H1 (cell line): ENCODE data around the gene ASMT. TPM values are rescaled to one million over a fixed set of nuclear protein-coding genes. Genes with fewer than 3 reads are reported as not detected.

Experiments used
- CTCF ChIA-PET: fragments of 300-600 bp; sonication (Branson Sonifier 250); formaldehyde crosslinking; loops from one replicate; lab custom pipeline; 2021; ENCODE audit not compliant: partially characterized antibody; lab: Charles Lee
- POLR2A ChIA-PET: fragments of 300-600 bp; sonication (Branson Sonifier 250); formaldehyde crosslinking; loops from one replicate; lab custom pipeline; 2021; ENCODE audit warnings: inconsistent platforms; ENCODE audit not compliant: partially characterized antibody; lab: Charles Lee
- DNase-seq, 2 experiments: peaks; one replicate each; pipeline versions ENCODE4 v3.0.0 to v3.0.0-alpha.2; 2010 to 2022; ENCODE audit warnings: low spot score in 2 of 2, low read depth in 1 of 2, mixed read lengths in 1 of 2
- FAIRE-seq: peaks from 2 replicates; lab custom pipeline; 2011; peaks lifted over from hg19 to GRCh38; lab: Jason Lieb, UNC
- H2AFZ ChIP-seq: 2 replicates; pipeline ENCODE4 v1.8.1; 2012; ENCODE audit warnings: low read length, inconsistent platforms
- H2AK5ac ChIP-seq: 2 replicates; pipeline ENCODE4 v1.6.1; 2013; ENCODE audit warnings: low read depth, low read length
- H2BK120ac ChIP-seq: replicated peaks from 2 replicates; pipeline ENCODE3; 2013; ENCODE audit warnings: low read depth, low read length, inconsistent platforms
- H2BK12ac ChIP-seq: 2 replicates; pipeline ENCODE4 v1.6.1; 2013; ENCODE audit warnings: low read depth, low read length
- H2BK15ac ChIP-seq: 2 replicates; pipeline ENCODE4 v1.6.1; 2013; ENCODE audit warnings: low read length
- H2BK20ac ChIP-seq: 2 replicates; pipeline ENCODE4 v1.6.1; 2013; ENCODE audit warnings: low read length
- H2BK5ac ChIP-seq: 2 replicates; pipeline ENCODE4 v1.6.1; 2013; ENCODE audit warnings: low read depth, low read length
- H3K14ac ChIP-seq: 2 replicates; pipeline ENCODE4 v1.6.1; 2013; ENCODE audit warnings: inconsistent platforms; ENCODE audit not compliant: insufficient read length
- H3K18ac ChIP-seq: 2 replicates; pipeline ENCODE4 v1.6.1; 2013; ENCODE audit warnings: low read length; ENCODE audit errors: extremely low read depth
- H3K23ac ChIP-seq: 2 replicates; pipeline ENCODE4 v1.6.1; 2013; ENCODE audit warnings: inconsistent platforms; ENCODE audit not compliant: insufficient read length
- H3K23me2 ChIP-seq: 2 replicates; pipeline ENCODE4 v1.6.1; 2013; ENCODE audit warnings: low read depth, low read length
- H3K27ac ChIP-seq: 2 replicates; pipeline ENCODE4 v1.6.1; 2011; ENCODE audit warnings: low read depth, low read length, inconsistent platforms
- H3K27me3 ChIP-seq, 4 experiments: replicated peaks in 1 of 4; 1 replicate in 1 of 4; 2 replicates in 3 of 4; pipeline versions ENCODE4 v1.6.1 to v1.8.1; 2011 to 2013; ENCODE audit warnings: low read length in 3 of 4, mild to moderate bottlenecking in 3 of 4, inconsistent platforms in 2 of 4, mixed read lengths in 2 of 4, moderate library complexity in 1 of 4; ENCODE audit not compliant: control insufficient read depth in 3 of 4, insufficient read depth in 3 of 4; ENCODE audit errors: extremely low read depth in 1 of 4
- H3K36me3 ChIP-seq, 4 experiments: 2 replicates each; pipeline versions ENCODE4 v1.6.1 to v1.8.1; 2011 to 2013; ENCODE audit warnings: mild to moderate bottlenecking in 4 of 4, low read length in 3 of 4, moderate library complexity in 2 of 4, control low read depth in 1 of 4, inconsistent platforms in 1 of 4; ENCODE audit not compliant: insufficient read depth in 4 of 4, control insufficient read depth in 2 of 4
- H3K4ac ChIP-seq: replicated peaks from 2 replicates; pipeline ENCODE3; 2013; ENCODE audit warnings: low read length, low read depth, mixed read lengths, inconsistent platforms; ENCODE audit not compliant: insufficient read length
- H3K4me1 ChIP-seq, 4 experiments: replicated peaks in 1 of 4; 1 replicate in 1 of 4; 2 replicates in 3 of 4; pipeline versions ENCODE4 v1.6.1 to v1.8.1; 2011 to 2013; ENCODE audit warnings: low read length in 3 of 4, inconsistent platforms in 2 of 4, mixed read lengths in 1 of 4; ENCODE audit not compliant: insufficient read depth in 4 of 4, control insufficient read depth in 3 of 4
- H3K4me2 ChIP-seq, 2 experiments: 2 replicates each; pipeline versions ENCODE4 v1.6.1 to v1.8.1; 2011 to 2013; ENCODE audit warnings: low read depth in 2 of 2, low read length in 2 of 2, control low read depth in 1 of 2, inconsistent platforms in 1 of 2, mild to moderate bottlenecking in 1 of 2; ENCODE audit not compliant: insufficient read depth in 1 of 2
- H3K4me3 ChIP-seq, 4 experiments: fragments of 200-600, 300-600 bp in 1 of 4; sonication (generic), shearing (Covaris generic), sonication (Bioruptor Twin) in 1 of 4; 2 replicates each; pipeline versions ENCODE4 v1.5.1 to v1.8.1; 2011 to 2016; ENCODE audit warnings: low read length in 4 of 4, low read depth in 3 of 4, control low read depth in 2 of 4, inconsistent platforms in 2 of 4, mild to moderate bottlenecking in 2 of 4, mixed read lengths in 1 of 4, moderate library complexity in 1 of 4; ENCODE audit not compliant: insufficient read depth in 2 of 4; ENCODE audit errors: extremely low read depth in 1 of 4
- H3K56ac ChIP-seq: replicated peaks from 2 replicates; pipeline ENCODE3; 2013; ENCODE audit warnings: low read depth, mild to moderate bottlenecking, mixed read lengths, low read length, inconsistent platforms; ENCODE audit not compliant: insufficient read length
- H3K79me1 ChIP-seq: 2 replicates; pipeline ENCODE4 v1.6.1; 2013; ENCODE audit warnings: low read depth, low read length, control low read depth
- H3K79me2 ChIP-seq, 2 experiments: 2 replicates each; pipeline versions ENCODE4 v1.6.1 to v1.8.1; 2012 to 2013; ENCODE audit warnings: low read length in 2 of 2, mild to moderate bottlenecking in 2 of 2, inconsistent platforms in 1 of 2; ENCODE audit not compliant: insufficient read depth in 2 of 2, control insufficient read depth in 1 of 2
- H3K9ac ChIP-seq, 4 experiments: replicated peaks in 1 of 4; 1 replicate in 1 of 4; 2 replicates in 3 of 4; pipeline versions ENCODE4 v1.6.1 to v1.8.1; 2011 to 2013; ENCODE audit warnings: low read depth in 3 of 4, low read length in 3 of 4, control low read depth in 2 of 4, mild to moderate bottlenecking in 2 of 4, moderate library complexity in 2 of 4, inconsistent platforms in 1 of 4; ENCODE audit errors: extremely low read depth in 1 of 4
- H3K9me3 ChIP-seq, 2 experiments: 2 replicates each; pipeline versions ENCODE4 v1.6.1 to v1.8.1; 2012 to 2013; ENCODE audit warnings: mild to moderate bottlenecking in 2 of 2, moderate library complexity in 2 of 2, control low read depth in 1 of 2, inconsistent platforms in 1 of 2, low read depth in 1 of 2, low read length in 1 of 2, mixed read lengths in 1 of 2; ENCODE audit not compliant: insufficient read depth in 2 of 2
- H4K20me1 ChIP-seq, 2 experiments: replicated peaks in 1 of 2; 2 replicates each; pipeline versions ENCODE3 to v1.8.1; 2011 to 2013; ENCODE audit warnings: inconsistent platforms in 2 of 2, low read length in 2 of 2, mild to moderate bottlenecking in 1 of 2; ENCODE audit not compliant: insufficient read depth in 2 of 2, control insufficient read depth in 1 of 2
- H4K5ac ChIP-seq: 2 replicates; pipeline ENCODE4 v1.6.1; 2013; ENCODE audit warnings: low read length, low read depth, mixed read lengths, inconsistent platforms; ENCODE audit not compliant: insufficient read length
- H4K8ac ChIP-seq: 2 replicates; pipeline ENCODE4 v1.8.0; 2013; ENCODE audit warnings: mild to moderate bottlenecking, moderate library complexity, low read length, inconsistent platforms; ENCODE audit not compliant: insufficient read depth; ENCODE audit errors: extremely low read depth
- H4K91ac ChIP-seq: replicated peaks from 2 replicates; pipeline ENCODE3; 2013; ENCODE audit warnings: low read length, mixed read lengths, inconsistent platforms; ENCODE audit not compliant: insufficient read length
- CHD1 ChIP-seq: IDR thresholded peaks from 2 replicates; pipeline ENCODE4 v1.6.1; 2012; ENCODE audit warnings: low read depth, low read length, improper control_type of control experiment
- CHD2 ChIP-seq: IDR thresholded peaks from 2 replicates; pipeline ENCODE4 v1.6.1; 2012; ENCODE audit warnings: low read length, improper control_type of control experiment
- CTBP2 ChIP-seq: IDR thresholded peaks from 2 replicates; pipeline ENCODE4 v1.7.0; 2011; ENCODE audit warnings: borderline replicate concordance, mild to moderate bottlenecking, moderate library complexity, mixed read lengths, low read length; ENCODE audit not compliant: insufficient read depth, insufficient read length
- HDAC2 ChIP-seq, 2 experiments: fragments of 300-600 bp in 1 of 2; sonication (generic) in 1 of 2; IDR thresholded peaks; 2 replicates each; pipeline ENCODE4 v1.6.1; 2011 to 2012; ENCODE audit warnings: low read depth in 2 of 2, low read length in 2 of 2, mild to moderate bottlenecking in 2 of 2, moderate library complexity in 2 of 2, borderline replicate concordance in 1 of 2, inconsistent platforms in 1 of 2
- KDM1A ChIP-seq: fragments of 200-600, 300-600 bp; sonication (generic); IDR thresholded peaks from 2 replicates; pipeline ENCODE4 v1.7.1; 2016; ENCODE audit warnings: mild to moderate bottlenecking, low read length, borderline replicate concordance
- MAX ChIP-seq: IDR thresholded peaks from 2 replicates; pipeline ENCODE4 v1.6.1; 2012; ENCODE audit warnings: inconsistent platforms
- NANOG ChIP-seq: IDR thresholded peaks from 2 replicates; pipeline ENCODE4 v1.6.1; 2011; ENCODE audit warnings: low read length, low read depth, mild to moderate bottlenecking, inconsistent platforms; ENCODE audit not compliant: insufficient read depth, poor library complexity, severe bottlenecking
- RAD21 ChIP-seq, 2 experiments: IDR thresholded peaks in 1 of 2; conservative IDR thresholded peaks in 1 of 2; 2 replicates each; pipeline ENCODE4 v1.6.1; 2011; ENCODE audit warnings: low read depth in 2 of 2, low read length in 2 of 2, improper control_type of control experiment in 1 of 2, inconsistent platforms in 1 of 2, mild to moderate bottlenecking in 1 of 2, moderate library complexity in 1 of 2
- SIX5 ChIP-seq: IDR thresholded peaks from 2 replicates; pipeline ENCODE4 v1.6.1; 2011; ENCODE audit warnings: mild to moderate bottlenecking, low read depth, low read length
- SP2 ChIP-seq: IDR thresholded peaks from 2 replicates; pipeline ENCODE4 v1.6.1; 2012; ENCODE audit warnings: mild to moderate bottlenecking, low read length, inconsistent platforms
- SUZ12 ChIP-seq: fragments of 200-600 bp; sonication (generic); IDR thresholded peaks from 2 replicates; pipeline ENCODE4 v1.6.1; 2012; ENCODE audit warnings: mild to moderate bottlenecking, inconsistent platforms, low read length, moderate library complexity, mixed read lengths
- TEAD4 ChIP-seq: IDR thresholded peaks from 2 replicates; pipeline ENCODE4 v1.6.1; 2012; ENCODE audit warnings: low read depth, low read length, inconsistent platforms, mixed read lengths
- ZNF274 ChIP-seq: IDR thresholded peaks from 2 replicates; pipeline ENCODE4 v1.7.0; 2012; ENCODE audit warnings: low read length, borderline replicate concordance; ENCODE audit errors: extremely low read depth
- WGBS, 2 experiments: shearing (Covaris generic) in 1 of 2; methylation state at CpG; one replicate each; pipeline versions ENCODE4 v1.1.6 to v1.1.7; 2013 to 2015; ENCODE audit warnings: low lambda C conversion rate in 2 of 2, mixed read lengths in 2 of 2, inconsistent platforms in 1 of 2, low coverage in 1 of 2, missing lambda C conversion rate in 1 of 2; ENCODE audit not compliant: insufficient replicate concordance in 2 of 2, insufficient coverage in 1 of 2, insufficient read length in 1 of 2; ENCODE audit errors: extremely low coverage in 1 of 2, missing lambda C conversion rate in 1 of 2; 5-methylcytosine and 5-hydroxymethylcytosine counted together
- polyA plus RNA-seq, 7 experiments: library from polyadenylated mRNA; depleted of rRNA in 3 of 7; stranded (reverse) in 5 of 7; unstranded in 2 of 7; fragments of >200 nt in 5 of 7; fragments of 200-250 nt in 2 of 7; gene quantifications; 1 replicate in 5 of 7; 2 replicates in 1 of 7; 4 replicates in 1 of 7; pipeline versions ENCODE4 v1.2.1 to v1.2.3, GENCODE V29; 2011 to 2013; ENCODE audit warnings: missing spikeins in 2 of 7, mixed read lengths in 2 of 7
- total RNA-seq: library from RNA; stranded (reverse); fragmentation: NEBNext Ultra II Directional; extraction: Animal tissue kit (Norgen Biotek cat#: 25700); gene quantifications from 2 replicates; pipeline ENCODE4 v1.2.1, GENCODE V29; 2021

The ASMT gene
- total and polyA plus RNA-seq, 2 of the 8 experiments (the other 6 are each of a cell fraction or from before 2014, with no cell fraction given): 1.5 to 3.1 TPM

GRCh38 chrX:1612641-1613286 is 2.1 kb upstream of the ASMT start:
- H3K23ac ChIP-seq: no peak overlapping the region
- H2BK12ac ChIP-seq: no peak overlapping the region
- TF ChIP-seq HDAC2 (IDR thresholded peaks at IDR 0.05; ENCODE audit: borderline replicate concordance in 1 of 2, low read depth in 2 of 2, low read length in 2 of 2) (no peak), TEAD4 (no peak), CHD1 (no peak), ZNF274 (no peak), MAX (no peak), SIX5 (no peak), KDM1A (no peak), SUZ12 (no peak), SP2 (no peak), NANOG (no peak), CTBP2 (no peak), RAD21 (IDR thresholded peaks at IDR 0.05 in 1 of 2, conservative IDR thresholded peaks at IDR 0.05 in 1 of 2; ENCODE audit: low read depth in 2 of 2, low read length in 2 of 2) (no peak), CHD2 (no peak)
- ChIA-PET POLR2A (no interaction called here), CTCF (no interaction called here)
- H3K4me3 ChIP-seq: no peak overlapping the region
- no peaks in the 10 kb centered on the region for H3K9me3 ChIP-seq
- H3K27me3 ChIP-seq: no peaks in the 10 kb centered on the region
- no peak overlapping the region for H2AK5ac ChIP-seq
- H3K4me2 ChIP-seq: no peak overlapping the region
- no peak overlapping the region for H3K18ac ChIP-seq
- H4K91ac ChIP-seq: no peak overlapping the region
- FAIRE-seq (no peak), DNase-seq (no peak)
- no peaks in the 10 kb centered on the region for H3K79me2 ChIP-seq
- H3K36me3 ChIP-seq: no peaks in the 10 kb centered on the region
- peaks cover 0 to 4% (median 3%) of the 10 kb centered on the region in 4 experiments; a peak in 2 of 7 replicates for H3K4me1 ChIP-seq
- H3K14ac ChIP-seq: no peak overlapping the region
- H3K4ac ChIP-seq: no peak overlapping the region
- H2BK15ac ChIP-seq: no peak overlapping the region
- 90% methylated on average over 5 of the region's 5 CpGs; no CpG with 5 or more reads in 1 of the 2 experiments for whole genome bisulfite sequencing, 2 experiments
- H4K8ac ChIP-seq: no peak overlapping the region
- H2BK5ac ChIP-seq: no peak overlapping the region
- H3K56ac ChIP-seq: no peak overlapping the region
- no peak overlapping the region for H4K5ac ChIP-seq
- H3K27ac ChIP-seq: no peak overlapping the region
- no peaks in the 10 kb centered on the region for H4K20me1 ChIP-seq
- no peaks in the 10 kb centered on the region for H3K79me1 ChIP-seq
- H2AFZ ChIP-seq: no peak overlapping the region
- H3K9ac ChIP-seq: no peak overlapping the region
- H2BK20ac ChIP-seq: no peak overlapping the region
- H3K23me2 ChIP-seq: no peaks in the 10 kb centered on the region
- H2BK120ac ChIP-seq: no peak overlapping the region
